ENCODE measurements around the gene AGAP5. TPM values are rescaled to one million over a fixed set of nuclear protein-coding genes. Genes with fewer than 3 reads are reported as not detected.
"Not testable (repeated sequence)": the region's sequence is repeated elsewhere in the genome, so short reads cannot be mapped to it uniquely, and the experiment has no call there.

The AGAP5 gene
- total RNA-seq, 1 experiment from 2014 or later = 4.4 TPM

GRCh38 chr10:73729781-73730152 is 31.9 kb upstream of the AGAP5 start:
- H3K4me3 ChIP-seq (ENCODE audit: insufficient read depth, low read depth, low read length) = peak overlapping the region; percentile 80
- DNase-seq; H3K27me3 ChIP-seq (ENCODE audit: control insufficient read depth, insufficient read depth, low read length); H3K36me3 ChIP-seq (replicated peaks; ENCODE audit: control insufficient read depth, insufficient read depth, low read length): not testable (repeated sequence)

DNA sequence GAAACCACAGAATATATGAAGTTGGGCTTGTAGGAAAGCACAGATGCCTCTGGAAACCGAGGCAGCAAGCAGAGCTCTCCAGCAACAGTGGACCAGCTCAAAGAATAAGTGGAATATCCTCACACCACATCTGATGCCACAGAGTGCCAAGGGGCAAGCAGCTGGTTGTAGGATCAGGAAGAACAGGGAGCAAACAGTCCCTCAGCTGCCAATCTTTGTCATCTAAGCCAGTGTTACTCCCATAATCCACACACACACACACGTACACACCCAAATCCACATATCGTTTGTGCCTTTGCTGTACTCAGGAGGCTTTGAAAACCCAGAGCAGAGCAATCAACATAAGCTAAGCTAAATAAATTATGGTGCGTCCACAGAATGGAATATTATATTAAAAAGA is 25.6 kb upstream of the AGAP5 start:
- Histone ChIP-seq H3K4me3 (ENCODE audit: insufficient read depth, low read depth, low read length) (no peak overlapping the region), H3K36me3 (replicated peaks; ENCODE audit: control insufficient read depth, insufficient read depth, low read length) (peaks cover 11% of the 10 kb centered on the region), H3K27me3 (ENCODE audit: control insufficient read depth, insufficient read depth, low read length) (no peaks in the 10 kb centered on the region)
- DNase-seq = no peak

- H3K36me3 ChIP-seq (replicated peaks; ENCODE audit: control insufficient read depth, insufficient read depth, low read length); H3K4me3 ChIP-seq (ENCODE audit: insufficient read depth, low read depth, low read length); DNase-seq; H3K27me3 ChIP-seq (ENCODE audit: control insufficient read depth, insufficient read depth, low read length): not testable (repeated sequence)
Observed at GRCh38 chr10:73720561-73720960, 22.7 kb upstream of the AGAP5 start.

DNA sequence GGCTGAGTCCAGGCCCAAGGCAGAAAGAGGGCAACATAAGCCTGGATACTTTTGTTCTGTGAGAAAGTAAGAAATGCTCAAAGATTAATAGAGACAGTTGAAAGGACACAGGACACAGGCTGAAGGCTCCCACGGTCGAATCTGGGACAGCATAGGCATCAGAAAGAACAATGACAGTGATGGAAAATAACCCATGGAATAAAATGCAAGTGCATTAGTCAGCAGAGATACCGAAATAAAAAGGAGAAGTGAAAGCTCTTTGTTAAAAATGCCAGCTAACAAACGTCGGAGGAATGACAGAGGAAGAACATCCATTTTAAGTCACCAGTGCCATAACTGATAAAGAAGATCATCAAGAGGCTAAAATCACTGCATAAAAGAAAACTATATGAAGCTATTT is 19.6 kb upstream of the AGAP5 start:
- Histone ChIP-seq H3K4me3 (ENCODE audit: insufficient read depth, low read depth, low read length) (no peak overlapping the region), H3K36me3 (replicated peaks; ENCODE audit: control insufficient read depth, insufficient read depth, low read length) (peaks cover 5% of the 10 kb centered on the region), H3K27me3 (ENCODE audit: control insufficient read depth, insufficient read depth, low read length) (no peaks in the 10 kb centered on the region)
- DNase-seq = no peak

- H3K36me3 ChIP-seq (replicated peaks; ENCODE audit: control insufficient read depth, insufficient read depth, low read length) = peaks cover 3% of the 10 kb centered on the region
- H3K4me3 ChIP-seq (ENCODE audit: insufficient read depth, low read depth, low read length) = no peak overlapping the region
Observed at GRCh38 chr10:73716251-73716650, 18.3 kb upstream of the AGAP5 start.

DNA sequence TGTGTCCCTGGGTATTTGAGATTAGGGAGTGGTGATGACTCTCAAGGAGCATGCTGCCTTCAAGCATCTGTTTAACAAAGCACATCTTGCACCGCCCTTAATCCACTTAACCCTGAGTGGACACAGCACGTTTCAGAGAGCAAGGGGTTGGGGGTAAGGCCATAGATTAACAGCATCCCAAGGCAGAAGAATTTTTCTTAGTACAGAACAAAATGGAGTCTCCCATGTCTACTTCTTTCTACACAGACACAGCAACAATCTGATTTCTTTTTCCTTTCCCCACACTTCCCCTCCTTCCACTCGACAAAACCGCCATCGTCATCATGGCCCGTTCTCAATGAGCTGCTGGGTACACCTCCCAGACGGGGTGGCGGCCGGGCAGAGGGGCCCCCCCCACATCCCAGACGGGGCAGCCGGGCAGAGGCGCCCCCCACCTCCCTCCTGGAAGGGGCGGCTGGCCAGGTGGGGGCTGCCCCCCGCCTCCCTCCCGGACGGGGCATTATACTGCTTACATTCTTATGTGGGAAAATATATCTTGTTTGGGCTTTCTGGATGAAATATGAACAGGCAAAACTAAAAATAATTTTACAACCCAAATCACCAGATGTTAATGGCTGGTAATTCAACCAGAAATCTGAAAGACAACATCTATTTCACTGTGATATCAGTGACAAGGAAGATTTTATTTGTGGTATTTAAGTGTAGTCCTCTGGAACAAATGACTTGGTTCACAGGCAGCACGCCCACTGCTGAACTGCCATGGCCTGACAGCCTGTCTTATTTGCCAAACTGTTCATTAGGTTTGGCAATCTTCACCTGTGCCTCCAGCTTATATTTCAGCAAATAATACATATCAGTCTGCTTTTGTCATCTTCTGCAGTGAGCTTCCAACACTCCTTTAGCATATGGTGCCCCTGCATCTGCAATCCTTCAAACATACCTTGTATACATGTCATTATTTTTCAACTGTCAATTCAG is 17.6 kb upstream of the AGAP5 start:
- not testable (repeated sequence) for H3K27me3 ChIP-seq (ENCODE audit: control insufficient read depth, insufficient read depth, low read length); H3K4me3 ChIP-seq (ENCODE audit: insufficient read depth, low read depth, low read length); H3K36me3 ChIP-seq (replicated peaks; ENCODE audit: control insufficient read depth, insufficient read depth, low read length); DNase-seq

More at GRCh38 chr10:73716251-73716650, 18.3 kb upstream of the AGAP5 start:
- no peak for DNase-seq
- no peaks in the 10 kb centered on the region for H3K27me3 ChIP-seq (ENCODE audit: control insufficient read depth, insufficient read depth, low read length)

DNA sequence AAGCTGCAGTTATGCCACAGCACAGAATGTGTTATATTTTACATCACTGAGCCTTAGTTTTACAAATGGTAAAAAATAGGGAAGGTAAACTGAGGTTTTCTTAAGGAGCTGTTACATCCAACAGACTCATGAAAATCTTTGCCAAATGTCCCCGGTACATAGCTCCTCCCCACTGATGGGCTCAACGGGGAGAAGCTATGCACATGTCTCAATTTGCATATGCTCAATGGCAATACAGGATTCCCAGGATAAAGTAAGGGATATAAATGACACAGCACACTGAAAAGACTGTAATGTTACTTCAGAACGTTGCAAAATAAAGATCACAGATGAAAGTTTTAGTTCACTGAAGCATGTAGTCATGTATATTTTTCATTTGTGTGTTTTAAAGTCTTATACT is 16.6 kb upstream of the AGAP5 start:
- H3K27me3 ChIP-seq (ENCODE audit: control insufficient read depth, insufficient read depth, low read length) = not testable (repeated sequence)

DNA sequence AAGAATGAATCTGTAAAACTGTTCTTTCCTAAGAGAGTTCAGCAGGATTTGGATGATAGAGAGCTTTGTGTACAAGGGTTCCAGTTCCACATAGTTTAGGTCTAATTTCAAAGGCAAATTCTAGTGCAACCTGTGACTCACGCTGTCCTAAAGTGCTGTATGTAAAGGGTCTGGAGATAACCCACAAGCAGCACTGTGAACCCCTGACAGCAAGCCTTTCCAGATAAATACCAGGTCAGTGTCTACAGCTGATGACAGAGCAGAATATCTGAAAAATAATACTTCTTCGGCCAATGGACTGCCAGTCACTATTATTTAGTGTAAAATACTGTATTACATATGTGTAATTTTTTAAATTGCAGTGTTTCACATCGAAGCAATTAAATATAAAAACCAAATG is 16.0 kb upstream of the AGAP5 start:
- not testable (repeated sequence) for H3K4me3 ChIP-seq (ENCODE audit: insufficient read depth, low read depth, low read length); H3K27me3 ChIP-seq (ENCODE audit: control insufficient read depth, insufficient read depth, low read length); H3K36me3 ChIP-seq (replicated peaks; ENCODE audit: control insufficient read depth, insufficient read depth, low read length); DNase-seq

More for the DNA sequence above, 16.6 kb upstream of the AGAP5 start:
- not testable (repeated sequence) for H3K36me3 ChIP-seq (replicated peaks; ENCODE audit: control insufficient read depth, insufficient read depth, low read length); DNase-seq; H3K4me3 ChIP-seq (ENCODE audit: insufficient read depth, low read depth, low read length)

DNA sequence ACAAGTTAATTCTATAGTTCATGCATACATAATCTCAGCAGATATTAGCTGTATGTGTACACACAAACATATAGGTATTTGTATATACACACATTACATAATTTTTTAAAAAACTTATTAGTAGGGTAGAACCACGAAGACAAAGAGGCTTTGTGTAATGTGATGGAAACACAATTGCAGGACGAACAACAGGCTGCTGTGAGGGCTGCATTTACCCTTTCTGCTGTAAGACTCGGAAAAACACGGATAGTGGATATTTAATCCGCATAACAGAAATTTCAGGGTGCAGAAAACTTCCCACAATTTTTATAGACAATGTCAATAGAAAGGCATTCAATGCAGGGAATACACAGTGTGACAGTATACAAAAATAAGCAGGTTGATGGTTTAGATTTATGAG is 13.8 kb upstream of the AGAP5 start:
- DNase-seq; H3K27me3 ChIP-seq (ENCODE audit: control insufficient read depth, insufficient read depth, low read length); H3K4me3 ChIP-seq (ENCODE audit: insufficient read depth, low read depth, low read length); H3K36me3 ChIP-seq (replicated peaks; ENCODE audit: control insufficient read depth, insufficient read depth, low read length): not testable (repeated sequence)

- DNase-seq; H3K27me3 ChIP-seq (ENCODE audit: control insufficient read depth, insufficient read depth, low read length); H3K4me3 ChIP-seq (ENCODE audit: insufficient read depth, low read depth, low read length); H3K36me3 ChIP-seq (replicated peaks; ENCODE audit: control insufficient read depth, insufficient read depth, low read length): not testable (repeated sequence)
Observed at GRCh38 chr10:73708122-73708521, 10.2 kb upstream of the AGAP5 start.

DNA sequence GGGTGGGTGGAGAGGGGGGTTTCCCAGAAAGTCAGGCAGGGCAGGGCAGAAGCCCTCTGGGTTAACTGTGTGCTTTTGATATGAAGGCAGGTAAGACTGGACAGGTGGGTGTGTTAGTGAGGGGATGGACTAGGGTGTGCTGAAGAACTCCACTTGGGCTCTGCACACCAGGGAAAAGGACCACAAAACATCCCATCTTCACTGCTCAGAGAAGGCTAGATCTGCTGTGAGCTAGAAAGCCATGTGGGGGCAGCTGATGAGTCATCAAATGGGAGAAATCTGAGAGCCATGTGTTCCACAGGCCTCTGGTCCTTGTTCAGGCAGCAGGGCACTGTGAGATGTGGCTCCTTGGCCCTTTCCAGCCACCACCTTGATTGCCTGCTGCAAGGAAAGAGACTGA is 9.7 kb upstream of the AGAP5 start:
- H3K4me3 ChIP-seq (ENCODE audit: insufficient read depth, low read depth, low read length); H3K36me3 ChIP-seq (replicated peaks; ENCODE audit: control insufficient read depth, insufficient read depth, low read length); DNase-seq; H3K27me3 ChIP-seq (ENCODE audit: control insufficient read depth, insufficient read depth, low read length): not testable (repeated sequence)

- not testable (repeated sequence) for DNase-seq; H3K4me3 ChIP-seq (ENCODE audit: insufficient read depth, low read depth, low read length); H3K27me3 ChIP-seq (ENCODE audit: control insufficient read depth, insufficient read depth, low read length); H3K36me3 ChIP-seq (replicated peaks; ENCODE audit: control insufficient read depth, insufficient read depth, low read length)
Observed at GRCh38 chr10:73706488-73706887, 8.6 kb upstream of the AGAP5 start.

DNA sequence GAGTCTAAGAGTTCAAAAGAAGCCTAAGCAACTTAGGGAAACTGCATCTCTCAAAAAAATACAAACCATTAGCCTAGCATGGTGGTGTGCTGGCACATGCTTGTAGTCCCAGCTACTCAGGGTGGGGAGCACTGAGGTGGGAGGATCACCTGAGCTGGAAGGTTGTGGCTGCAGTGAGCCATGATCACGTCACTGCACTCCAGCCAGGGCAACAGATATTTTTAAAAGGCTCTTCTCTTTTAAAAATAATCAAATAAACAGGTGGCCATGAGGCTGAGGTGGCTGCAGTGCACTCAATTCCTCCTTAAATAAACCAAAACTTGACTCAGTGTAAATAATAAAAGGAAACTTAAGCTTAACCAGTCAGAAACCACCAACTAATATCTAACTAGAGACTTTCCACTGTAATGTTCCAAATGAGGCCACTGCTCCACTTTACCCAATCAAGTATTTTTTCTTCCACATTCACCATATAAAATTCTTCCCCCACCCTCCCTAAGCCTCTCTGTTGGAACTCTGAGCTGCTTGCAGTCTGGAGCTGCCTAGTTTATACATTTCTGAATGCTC is 7.7 kb upstream of the AGAP5 start:
- not testable (repeated sequence) for H3K36me3 ChIP-seq (replicated peaks; ENCODE audit: control insufficient read depth, insufficient read depth, low read length); H3K4me3 ChIP-seq (ENCODE audit: insufficient read depth, low read depth, low read length); DNase-seq; H3K27me3 ChIP-seq (ENCODE audit: control insufficient read depth, insufficient read depth, low read length)

GRCh38 chr10:73703924-73704323 is 6.0 kb upstream of the AGAP5 start:
- not testable (repeated sequence) for DNase-seq; H3K36me3 ChIP-seq (replicated peaks; ENCODE audit: control insufficient read depth, insufficient read depth, low read length); H3K4me3 ChIP-seq (ENCODE audit: insufficient read depth, low read depth, low read length); H3K27me3 ChIP-seq (ENCODE audit: control insufficient read depth, insufficient read depth, low read length)

- DNase-seq; H3K36me3 ChIP-seq (replicated peaks; ENCODE audit: control insufficient read depth, insufficient read depth, low read length); H3K27me3 ChIP-seq (ENCODE audit: control insufficient read depth, insufficient read depth, low read length); H3K4me3 ChIP-seq (ENCODE audit: insufficient read depth, low read depth, low read length): not testable (repeated sequence)
Observed at GRCh38 chr10:73698819-73699218, 910 bp upstream of the AGAP5 start.

Measured in H7 (cell line).